Measurements from ENCODE around the gene ERC2. TPM values are rescaled to one million over a fixed set of nuclear protein-coding genes. Genes with fewer than 3 reads are reported as not detected.
A peak's percentile ranks its signal among the peaks of the same experiment; 100 is the strongest.

Gene ERC2
- polyA plus RNA-seq, 3 donors: not detected

GRCh38 chr3:56494679-56495322, 26.5 kb upstream of the ERC2 start:
- Histone ChIP-seq H2AFZ (ENCODE audit: insufficient read depth, low read depth, low read length, poor library complexity, severe bottlenecking) (no peak overlapping the region), H3K27ac (ENCODE audit: low read depth in 1 of 2, low read length in 2 of 2) (no peak overlapping the region), H3K79me2 (ENCODE audit: insufficient read depth, low read length) (no peaks in the 10 kb centered on the region), H3K4me2 (replicated peaks; ENCODE audit: extremely low read depth, low read length, poor library complexity, severe bottlenecking) (no peak overlapping the region), H3K4me1 (ENCODE audit: control insufficient read depth in 1 of 2, insufficient read depth in 2 of 2, low read length in 2 of 2) (no peaks in the 10 kb centered on the region), H3K27me3 (ENCODE audit: control insufficient read depth in 2 of 2, insufficient read depth in 2 of 2, low read length in 2 of 2) (no peaks in the 10 kb centered on the region), H3K9me3 (replicated peaks in 1 of 2; ENCODE audit: control insufficient read depth in 1 of 2, insufficient read depth in 1 of 2, low read length in 2 of 2) (no peaks in the 10 kb centered on the region), H3K36me3 (replicated peaks in 1 of 2; ENCODE audit: control insufficient read depth in 1 of 2, insufficient read depth in 2 of 2, low read length in 2 of 2) (no peaks in the 10 kb centered on the region), H4K20me1 (ENCODE audit: insufficient read depth, low read length) (no peaks in the 10 kb centered on the region), H3K9ac (ENCODE audit: insufficient read depth, low read length, poor library complexity, severe bottlenecking) (no peak overlapping the region), H3K4me3 (replicated peaks in 1 of 3; ENCODE audit: low read depth in 2 of 3, low read length in 3 of 3) (no peak overlapping the region)
- intact Hi-C loops (cut with micrococcal nuclease): no loop called here
- Mint-ChIP-seq H3K27ac (no peak overlapping the region), H3K36me3 (no peaks in the 10 kb centered on the region), H3K4me3 (no peak overlapping the region), H3K9me3 (no peaks in the 10 kb centered on the region), H3K27me3 (ENCODE audit: low read depth in 3 of 3) (peaks cover 2 to 3% (median 3%) of the 10 kb centered on the region in 3 donors), H3K4me1 (no peaks in the 10 kb centered on the region)
- TF ChIP-seq CTCF (IDR thresholded peaks at IDR 0.05): peak; percentile 95
- peak; percentile 48 to 68 (median 48) for DNase-seq
- no CpG with 5 or more reads among the region's 5 CpGs for WGBS (ENCODE audit: insufficient coverage)

GRCh38 chr3:56491566-56491965, 23.3 kb upstream of the ERC2 start:
- no peak overlapping the region for H3K27ac ChIP-seq (ENCODE audit: low read depth in 1 of 2, low read length in 2 of 2)
- WGBS (ENCODE audit: insufficient coverage): 80% methylated on average over 2 of the region's 2 CpGs
- H3K4me3 Mint-ChIP-seq: no peak overlapping the region
- peaks cover 3 to 6% (median 3%) of the 10 kb centered on the region in 3 donors for H3K27me3 Mint-ChIP-seq (ENCODE audit: low read depth in 3 of 3)
- no peak overlapping the region for H3K9ac ChIP-seq (ENCODE audit: insufficient read depth, low read length, poor library complexity, severe bottlenecking)
- H3K4me2 ChIP-seq (replicated peaks; ENCODE audit: extremely low read depth, low read length, poor library complexity, severe bottlenecking): no peak overlapping the region
- no peaks in the 10 kb centered on the region for H3K79me2 ChIP-seq (ENCODE audit: insufficient read depth, low read length)
- DNase-seq: no peak
- no peak for TF ChIP-seq CTCF (IDR thresholded peaks at IDR 0.05)
- intact Hi-C loops (cut with micrococcal nuclease): no loop called here
- H3K4me3 ChIP-seq (replicated peaks in 1 of 3; ENCODE audit: low read depth in 2 of 3, low read length in 3 of 3): no peak overlapping the region
- H3K4me1 Mint-ChIP-seq: no peaks in the 10 kb centered on the region
- H3K4me1 ChIP-seq (ENCODE audit: control insufficient read depth in 1 of 2, insufficient read depth in 2 of 2, low read length in 2 of 2): no peaks in the 10 kb centered on the region
- H3K27me3 ChIP-seq (ENCODE audit: control insufficient read depth in 2 of 2, insufficient read depth in 2 of 2, low read length in 2 of 2): no peaks in the 10 kb centered on the region
- H3K36me3 ChIP-seq (replicated peaks in 1 of 2; ENCODE audit: control insufficient read depth in 1 of 2, insufficient read depth in 2 of 2, low read length in 2 of 2): no peaks in the 10 kb centered on the region
- peaks cover 0 to 3% (median 0%) of the 10 kb centered on the region in 7 donors for H3K9me3 Mint-ChIP-seq
- no peak overlapping the region for H3K27ac Mint-ChIP-seq
- H4K20me1 ChIP-seq (ENCODE audit: insufficient read depth, low read length): no peaks in the 10 kb centered on the region
- no peaks in the 10 kb centered on the region for H3K36me3 Mint-ChIP-seq
- H3K9me3 ChIP-seq (replicated peaks in 1 of 2; ENCODE audit: control insufficient read depth in 1 of 2, insufficient read depth in 1 of 2, low read length in 2 of 2): no peaks in the 10 kb centered on the region
- no peak overlapping the region for H2AFZ ChIP-seq (ENCODE audit: insufficient read depth, low read depth, low read length, poor library complexity, severe bottlenecking)

Measured in CD14-positive monocyte (primary cell).